GM10266 (cell line): ENCODE measurements around the gene GCNT1.

ENCODE experiments used
- DNase-seq: peaks from one replicate; pipeline ENCODE4 v3.0.0; 2012; ENCODE audit errors: extremely low spot score
- TF ChIP-seq, protein P1 (sequence below): IDR thresholded peaks from 2 replicates; pipeline ENCODE4 v1.5.1; 2012; ENCODE audit warnings: mild to moderate bottlenecking, low read depth; ENCODE audit not compliant: control insufficient read depth, insufficient read depth; ENCODE audit errors: missing control alignments

The GCNT1 gene

DNA sequence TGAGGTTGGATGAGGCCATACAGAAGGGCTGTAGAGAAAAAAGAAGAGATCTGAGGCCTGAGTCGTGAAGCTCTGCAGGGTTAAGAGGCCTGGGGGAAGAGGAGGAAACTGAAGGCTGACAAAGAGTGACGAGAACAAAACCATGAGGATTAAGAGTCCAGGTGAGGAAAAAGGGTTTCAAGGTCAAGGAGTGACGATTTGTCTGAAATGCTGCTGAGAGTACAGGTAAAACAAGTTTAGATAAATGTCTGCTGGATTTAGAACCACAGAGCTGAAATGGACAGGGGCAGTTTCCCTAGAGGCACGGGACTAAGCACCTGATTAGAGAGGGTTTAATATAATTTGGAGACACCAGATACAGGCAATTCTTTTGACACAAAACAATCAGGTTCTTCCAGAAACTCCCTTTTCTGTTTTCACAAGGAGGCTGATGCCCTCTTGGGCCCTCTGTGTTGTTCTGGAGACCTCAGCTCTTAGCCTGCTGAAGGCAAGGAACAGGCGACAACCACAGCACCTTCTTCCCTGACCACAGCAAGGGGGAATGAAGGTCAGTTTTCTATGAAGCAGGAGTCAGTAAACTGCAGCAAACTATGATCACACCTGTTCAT is 14.6 kb upstream of the GCNT1 start:
- TF ChIP-seq, protein P1, sequence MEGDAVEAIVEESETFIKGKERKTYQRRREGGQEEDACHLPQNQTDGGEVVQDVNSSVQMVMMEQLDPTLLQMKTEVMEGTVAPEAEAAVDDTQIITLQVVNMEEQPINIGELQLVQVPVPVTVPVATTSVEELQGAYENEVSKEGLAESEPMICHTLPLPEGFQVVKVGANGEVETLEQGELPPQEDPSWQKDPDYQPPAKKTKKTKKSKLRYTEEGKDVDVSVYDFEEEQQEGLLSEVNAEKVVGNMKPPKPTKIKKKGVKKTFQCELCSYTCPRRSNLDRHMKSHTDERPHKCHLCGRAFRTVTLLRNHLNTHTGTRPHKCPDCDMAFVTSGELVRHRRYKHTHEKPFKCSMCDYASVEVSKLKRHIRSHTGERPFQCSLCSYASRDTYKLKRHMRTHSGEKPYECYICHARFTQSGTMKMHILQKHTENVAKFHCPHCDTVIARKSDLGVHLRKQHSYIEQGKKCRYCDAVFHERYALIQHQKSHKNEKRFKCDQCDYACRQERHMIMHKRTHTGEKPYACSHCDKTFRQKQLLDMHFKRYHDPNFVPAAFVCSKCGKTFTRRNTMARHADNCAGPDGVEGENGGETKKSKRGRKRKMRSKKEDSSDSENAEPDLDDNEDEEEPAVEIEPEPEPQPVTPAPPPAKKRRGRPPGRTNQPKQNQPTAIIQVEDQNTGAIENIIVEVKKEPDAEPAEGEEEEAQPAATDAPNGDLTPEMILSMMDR, result no peak
- no peak for DNase-seq

DNA sequence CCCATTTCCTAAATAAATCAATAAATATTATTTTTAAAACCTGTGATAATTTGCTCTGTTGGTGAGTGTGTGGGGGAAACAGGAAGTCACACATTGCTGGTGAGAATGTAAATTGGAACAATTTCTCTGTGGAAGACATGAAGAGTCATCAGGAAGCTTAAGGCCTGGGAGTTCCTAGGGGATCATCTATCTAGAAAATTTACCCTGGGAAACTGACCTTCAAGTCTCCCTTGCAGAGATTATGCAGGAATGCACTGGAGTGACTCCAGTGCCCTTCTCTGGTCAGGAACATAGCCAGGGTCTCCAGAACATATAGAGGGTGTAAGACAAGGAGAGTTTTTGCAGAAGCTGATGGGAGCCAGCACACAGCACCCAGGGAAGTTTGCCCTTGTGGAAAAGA is 13.0 kb upstream of the GCNT1 start:
- TF ChIP-seq, protein P1, result no peak
- no peak for DNase-seq

DNA sequence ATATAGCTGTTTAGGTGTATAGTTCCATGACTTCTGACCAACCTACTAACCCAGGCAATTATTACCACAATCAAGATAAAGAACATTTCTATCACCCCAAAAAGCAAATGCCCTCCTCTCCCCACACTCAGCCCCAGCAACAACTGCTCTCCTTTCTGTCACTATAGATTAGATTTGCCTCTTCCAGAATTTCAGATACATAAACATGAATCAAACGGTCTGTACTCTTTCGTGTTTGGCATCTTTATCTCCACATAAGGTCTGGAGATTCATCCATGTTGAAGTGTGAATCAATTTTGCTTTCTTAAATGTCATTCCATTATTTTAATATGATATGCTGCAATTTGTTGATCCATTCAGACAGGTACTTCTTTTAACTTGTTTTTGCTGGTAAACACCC is 10.5 kb upstream of the GCNT1 start:
- DNase-seq, result no peak
- TF ChIP-seq, protein P1, result no peak

DNA sequence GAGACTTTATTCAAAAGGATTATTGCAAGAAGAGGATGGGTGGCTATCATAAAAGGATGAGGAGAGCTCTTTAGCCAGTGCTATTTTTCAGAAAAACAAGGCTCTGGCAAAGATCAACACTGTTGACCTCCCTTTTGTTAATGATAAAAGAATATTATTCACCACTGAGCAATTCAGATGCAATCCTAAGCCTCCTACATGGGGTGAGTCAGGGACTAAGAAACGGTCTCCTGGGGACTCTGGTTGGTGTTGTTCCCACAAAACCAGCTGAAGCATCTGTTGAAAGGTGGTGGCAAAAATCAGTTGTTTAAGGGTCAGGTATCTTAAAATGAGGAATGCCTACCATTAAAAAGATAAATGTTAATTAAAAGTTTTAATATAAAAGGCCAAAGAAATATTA is 7.7 kb upstream of the GCNT1 start:
- TF ChIP-seq, protein P1, result no peak
- no peak for DNase-seq

DNA sequence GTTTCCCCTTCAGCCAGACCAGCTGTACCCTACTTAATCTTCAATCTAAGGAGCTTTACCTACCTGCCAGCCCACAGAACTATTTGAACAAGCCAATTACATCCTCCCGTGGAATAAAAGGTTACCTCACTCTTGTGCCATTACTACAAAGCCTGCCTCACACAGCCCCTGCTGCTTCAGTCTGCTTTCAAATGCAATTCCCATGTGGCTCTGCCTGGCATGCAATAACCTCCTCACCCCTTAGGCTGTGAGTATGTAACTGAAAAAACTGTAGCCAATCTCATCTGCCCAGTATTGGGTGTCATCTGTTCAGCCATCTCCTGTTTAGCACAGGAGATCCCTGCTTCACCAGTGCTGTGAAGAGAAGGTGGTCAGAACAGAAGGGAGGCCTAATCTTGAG is 6.1 kb upstream of the GCNT1 start:
- TF ChIP-seq, protein P1, result no peak
- DNase-seq, result no peak

DNA sequence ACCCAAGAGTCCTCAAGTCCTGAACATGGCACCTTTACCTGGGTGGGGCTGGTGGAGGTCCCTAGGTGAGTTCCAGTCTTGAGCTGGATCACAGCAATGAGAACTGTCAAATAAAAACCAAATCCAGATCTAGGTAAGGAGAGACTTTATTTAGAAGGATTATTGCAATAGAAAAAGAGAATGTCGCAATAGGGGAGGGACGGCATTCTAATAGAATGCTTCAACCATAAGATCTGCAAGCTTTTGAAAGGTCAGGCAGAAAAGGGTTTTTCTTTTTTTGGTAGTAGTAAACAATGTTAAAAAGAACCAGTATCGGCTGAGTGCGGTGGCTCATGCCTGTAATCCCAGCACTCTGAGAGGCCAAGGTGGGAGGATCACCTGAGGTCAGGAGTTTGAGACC is 5.2 kb upstream of the GCNT1 start:
- DNase-seq, result no peak

DNA sequence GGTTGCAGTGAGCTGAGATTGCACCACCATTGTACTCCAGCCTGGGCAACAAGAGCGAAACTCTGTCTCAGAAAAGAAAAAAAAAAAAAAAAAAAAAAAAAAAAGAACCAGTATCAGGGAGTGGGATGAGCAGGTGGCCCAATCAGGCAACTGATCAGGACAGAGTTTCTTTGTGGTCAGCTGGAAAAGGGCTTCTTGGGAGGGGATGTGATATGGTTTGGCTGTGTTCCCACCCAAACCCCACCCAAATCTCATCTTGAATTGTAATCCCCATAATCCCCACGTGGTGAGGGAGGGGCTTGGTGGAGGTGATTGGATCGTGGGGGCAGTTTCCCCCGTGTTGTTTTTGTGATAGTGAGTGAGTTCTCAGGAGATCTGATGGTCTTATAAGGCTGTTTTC is 4.7 kb upstream of the GCNT1 start:
- TF ChIP-seq, protein P1, result no peak
- no peak for DNase-seq

More for the DNA sequence above, 5.2 kb upstream of the GCNT1 start:
- TF ChIP-seq, protein P1, result no peak
